ENCODE measurements around the gene DNAJC27.

Gene DNAJC27

DNA sequence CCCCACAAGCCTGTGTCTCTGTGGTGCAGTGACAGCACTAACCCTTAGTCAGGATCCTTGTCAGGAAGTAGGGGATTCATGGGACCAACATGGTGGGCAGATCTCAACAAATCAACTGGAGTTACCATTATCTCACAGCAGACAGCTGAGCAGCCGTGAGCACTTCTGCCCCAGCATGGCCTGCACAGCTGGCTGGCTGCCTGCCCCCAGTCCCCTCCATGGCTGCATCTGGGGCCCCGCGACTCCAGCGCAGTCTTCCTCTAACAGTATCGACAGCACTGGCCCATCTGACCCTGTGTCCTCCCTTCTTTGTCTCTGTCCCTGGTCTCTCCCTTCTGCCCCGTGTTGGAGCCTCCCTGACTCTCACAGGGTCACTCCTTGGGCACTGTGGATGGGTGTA, 47.0 kb downstream of the DNAJC27 start:
- no peak for DNase-seq

DNA sequence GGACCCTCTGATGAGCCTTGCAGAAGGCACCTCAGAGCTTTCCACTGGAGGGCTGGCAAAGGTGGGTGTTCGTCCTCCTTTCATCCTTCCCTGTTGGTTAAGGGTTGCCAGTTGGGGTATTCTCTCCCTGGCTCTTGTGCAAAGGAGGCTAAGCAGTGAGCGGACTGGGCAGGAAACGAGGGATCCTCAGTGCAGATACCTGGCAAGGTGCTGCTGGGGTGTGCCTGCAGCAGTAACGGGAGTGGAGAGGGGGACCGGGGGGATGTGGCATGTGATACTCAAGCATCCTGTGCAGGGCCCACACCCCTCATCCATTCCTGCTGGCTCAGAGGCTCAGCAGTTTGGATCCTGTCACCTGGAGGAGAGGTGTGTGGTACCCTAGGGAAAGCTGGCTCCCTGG, 47.5 kb downstream of the DNAJC27 start:
- no peak for DNase-seq

DNA sequence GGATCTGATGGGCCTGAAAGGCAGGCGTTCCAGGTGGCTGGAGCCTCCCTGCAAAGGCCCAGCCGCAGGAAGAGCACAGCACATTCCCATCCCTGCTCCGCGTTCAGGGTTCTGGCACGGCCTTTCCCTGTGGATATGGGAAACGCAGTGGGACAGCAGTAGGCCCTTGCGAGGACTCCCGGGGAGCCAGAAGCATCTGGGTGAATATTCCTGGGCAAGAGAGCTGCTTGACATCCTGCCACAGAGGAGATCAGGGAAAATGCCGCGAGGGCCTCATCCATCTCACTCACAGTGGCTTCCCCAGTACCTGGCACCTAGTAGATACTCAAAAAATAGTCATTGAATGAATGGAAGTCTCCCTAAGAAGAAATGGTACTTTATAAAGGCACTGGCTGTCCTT, 48.6 kb downstream of the DNAJC27 start:
- no peak for DNase-seq

DNA sequence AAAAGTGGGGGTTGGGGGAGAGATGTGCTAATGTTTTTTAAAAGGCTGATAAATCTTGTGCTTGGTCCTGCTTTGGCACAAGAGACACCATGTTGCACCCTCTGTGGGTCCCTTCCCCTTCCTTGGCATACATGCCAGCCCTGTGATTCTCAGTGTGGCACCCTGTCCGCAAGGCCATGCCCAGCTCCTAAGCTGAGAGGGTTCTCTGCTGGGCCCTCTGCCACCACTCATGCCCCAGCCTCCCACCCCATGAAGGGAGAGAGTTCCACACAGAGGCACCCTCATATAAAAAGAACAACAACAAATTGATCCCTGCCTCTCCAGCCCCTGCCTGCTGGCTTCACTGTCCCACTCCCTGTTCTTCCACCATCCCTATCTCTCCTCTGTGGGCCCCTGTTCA, 49.2 kb downstream of the DNAJC27 start:
- no peak for DNase-seq

DNA sequence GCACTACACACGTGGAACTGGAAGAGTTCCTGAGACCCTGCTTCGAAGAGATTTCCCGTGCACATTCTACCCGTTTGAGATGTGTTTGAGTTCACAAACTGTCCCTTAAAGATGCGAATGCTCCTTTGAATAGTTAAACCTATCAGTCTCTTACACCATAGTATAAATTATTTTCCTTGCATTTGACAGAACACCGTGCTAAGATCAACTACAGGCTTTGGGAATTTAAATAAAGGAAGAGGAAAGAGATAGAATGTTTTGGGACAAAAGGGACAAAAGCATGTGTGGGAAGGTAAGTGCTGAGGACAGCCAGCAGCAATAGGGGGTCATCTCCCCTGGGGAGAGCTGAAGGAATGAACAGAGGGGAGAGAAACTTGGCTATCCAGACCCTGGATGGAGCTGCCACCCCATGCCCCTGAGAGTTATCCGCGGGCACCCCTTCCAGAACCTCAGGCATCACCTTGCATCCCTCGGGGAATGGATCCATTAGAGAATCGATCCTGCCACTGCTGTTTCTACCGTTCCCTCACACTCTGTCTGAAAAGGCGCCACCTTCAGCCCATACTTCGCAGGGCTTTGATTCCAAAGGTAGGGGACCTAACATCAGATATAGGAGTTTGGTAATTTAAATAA, 50.8 kb downstream of the DNAJC27 start:
- DNase-seq = no peak

DNA sequence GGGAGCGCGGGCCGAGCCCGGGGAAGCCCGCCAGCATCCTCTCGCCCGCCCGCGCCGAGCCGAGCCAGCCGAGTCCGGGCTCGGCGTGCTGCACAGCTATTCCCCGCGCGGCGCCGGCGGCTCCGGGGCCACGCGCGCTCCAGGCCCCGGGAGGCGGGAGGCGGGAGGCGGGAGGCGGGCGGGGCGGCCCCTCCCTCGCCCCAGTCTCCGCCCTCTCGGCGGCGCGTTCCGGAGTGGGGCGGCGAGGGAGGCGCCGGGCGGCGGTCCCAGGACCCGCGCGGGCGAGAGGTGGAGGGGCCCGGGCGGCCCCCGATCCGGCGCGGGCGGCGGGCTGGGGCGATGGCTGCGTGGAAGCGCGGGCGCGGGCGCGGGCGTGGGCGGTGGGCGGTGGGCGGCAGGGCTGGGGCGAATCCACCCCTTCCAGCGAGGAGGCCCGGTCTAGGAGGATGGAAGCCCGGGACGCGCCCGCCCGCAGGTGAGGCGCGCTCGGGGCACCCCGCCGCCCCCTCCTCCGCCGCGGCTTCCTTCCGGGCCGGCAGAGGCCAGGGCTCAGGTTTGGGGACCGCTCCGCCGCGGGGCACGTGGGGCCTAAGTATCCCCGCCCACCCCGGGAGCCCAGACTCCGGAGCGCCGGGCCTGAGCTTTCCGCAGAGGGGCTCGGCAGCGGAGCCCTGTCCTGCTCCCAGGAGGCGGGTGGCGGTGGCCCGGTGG, 51.5 kb downstream of the DNAJC27 start, which contains the start of gene ADCY3:
ADCY3 (minus strand) TSS at position 140 of the 711 bp plus-strand sequence. CDS start 1,250 bp downstream, outside the sequence.
- peak; percentile 57 for DNase-seq

DNA sequence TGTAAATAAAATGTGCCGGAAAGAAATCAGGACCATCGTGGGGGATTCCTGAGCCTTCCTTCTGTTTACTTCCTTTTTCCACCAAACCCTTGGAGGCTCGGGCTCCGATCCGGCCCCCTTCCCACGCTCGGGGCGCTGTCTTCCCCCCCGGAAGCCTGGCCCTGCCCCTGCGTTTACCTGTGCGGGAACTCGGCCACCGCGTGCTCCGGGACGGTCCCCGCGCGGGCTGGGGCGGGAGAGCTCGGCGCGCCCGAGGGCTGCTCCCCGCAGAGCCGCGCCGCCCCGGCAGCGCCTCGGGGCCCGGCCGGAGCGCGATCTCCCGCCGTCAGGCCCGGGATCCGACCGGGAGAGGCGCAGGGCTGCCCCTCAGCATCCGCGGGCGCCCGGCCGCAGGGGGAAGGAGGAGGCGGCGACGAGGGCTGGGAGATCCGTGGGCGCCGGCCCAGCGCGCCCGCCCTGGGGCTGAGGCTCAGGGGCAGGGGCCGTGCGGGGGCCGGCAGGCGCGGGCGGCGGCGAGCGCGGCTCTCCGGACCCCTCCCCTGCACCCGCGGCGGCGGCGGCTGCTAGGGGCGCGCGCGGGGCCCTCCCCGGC, 52.2 kb downstream of the DNAJC27 start:
- DNase-seq = peak; percentile 26

DNA sequence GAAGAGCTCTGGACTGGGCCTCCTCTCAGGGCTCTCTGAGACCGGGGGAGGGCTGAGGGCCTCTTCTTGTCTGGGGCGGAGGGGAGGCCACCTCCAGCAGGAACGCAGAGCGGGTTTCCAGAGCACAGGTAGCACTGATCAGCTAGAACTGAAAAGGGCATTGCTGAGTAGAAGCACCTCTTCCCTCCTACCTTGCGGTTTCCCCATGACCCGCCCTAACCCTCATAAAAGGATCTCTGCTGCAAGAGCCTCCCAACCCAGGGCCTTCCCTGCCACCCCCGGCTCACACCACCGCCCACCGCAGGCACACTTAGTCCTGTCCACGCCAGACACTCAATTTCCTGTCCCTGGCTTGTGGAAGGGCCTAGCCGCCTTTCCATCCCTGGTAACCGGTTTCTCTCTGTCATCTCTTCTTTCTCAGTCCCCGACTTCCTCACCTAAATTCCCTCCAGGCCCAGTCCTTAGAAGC, 52.7 kb downstream of the DNAJC27 start:
- peak; percentile 14 for DNase-seq

DNA sequence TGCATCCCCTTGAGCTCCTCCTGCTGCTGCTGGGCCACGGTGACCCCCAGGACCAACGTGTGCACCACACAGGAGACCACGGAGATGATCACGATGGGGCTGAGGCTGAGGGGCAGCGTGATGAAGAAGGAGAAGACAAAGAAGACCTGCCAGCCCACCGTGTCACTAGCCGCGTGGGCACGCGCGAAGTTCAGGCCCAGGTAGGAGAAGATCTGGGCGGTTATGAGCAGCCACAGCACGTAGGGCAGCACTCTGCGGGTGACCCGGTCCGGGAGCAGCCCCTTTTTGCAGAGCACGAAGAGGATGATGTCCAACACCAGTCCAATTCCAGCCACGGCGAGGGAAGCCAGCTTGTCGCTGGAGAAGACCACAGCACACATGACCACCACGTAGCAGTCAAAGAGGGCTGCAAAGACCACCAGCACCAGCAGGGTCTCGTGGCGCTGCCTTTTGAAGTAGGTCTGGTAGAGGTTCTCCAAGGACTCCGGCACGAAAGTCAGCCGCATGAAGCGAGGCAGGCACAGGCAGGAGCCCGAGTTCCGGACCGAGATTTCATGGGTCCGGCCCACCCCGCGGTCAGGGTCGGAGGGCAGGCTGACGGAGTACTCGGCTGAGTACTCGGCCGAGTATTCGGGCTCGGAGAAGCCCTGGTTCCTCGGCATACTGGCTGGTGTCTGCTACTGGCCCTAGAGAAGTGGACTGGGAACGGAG, 53.3 kb downstream of the DNAJC27 start:
- no peak for DNase-seq

DNA sequence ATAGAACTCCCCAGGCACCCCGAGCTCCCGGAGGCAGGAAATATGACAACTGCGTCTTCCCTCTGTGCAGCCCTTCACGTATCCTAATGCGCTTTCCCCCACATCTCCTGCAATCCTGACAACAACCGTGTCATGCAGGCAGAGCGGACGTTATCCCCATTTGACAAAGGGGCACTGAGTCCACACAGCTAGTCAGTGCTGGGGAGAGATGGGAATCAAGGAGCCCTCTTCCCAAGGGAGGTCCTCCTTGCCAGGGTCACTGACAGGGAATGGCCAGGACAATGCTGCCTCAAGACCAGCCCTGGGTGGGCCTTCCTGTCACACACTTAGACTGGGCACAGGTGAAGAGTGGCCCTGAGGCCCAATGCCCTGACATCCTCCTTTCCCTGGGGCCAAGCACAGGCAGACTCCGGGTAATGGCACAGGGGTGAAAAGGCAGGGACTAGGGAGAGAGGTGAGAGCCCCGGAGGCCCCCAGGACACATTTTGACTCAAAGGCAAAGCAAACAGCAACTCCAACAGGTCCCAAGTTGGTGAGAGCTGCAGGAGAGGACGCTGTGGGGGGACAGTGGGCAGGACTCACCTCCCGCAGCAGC, 53.9 kb downstream of the DNAJC27 start:
- DNase-seq = no peak

DNA sequence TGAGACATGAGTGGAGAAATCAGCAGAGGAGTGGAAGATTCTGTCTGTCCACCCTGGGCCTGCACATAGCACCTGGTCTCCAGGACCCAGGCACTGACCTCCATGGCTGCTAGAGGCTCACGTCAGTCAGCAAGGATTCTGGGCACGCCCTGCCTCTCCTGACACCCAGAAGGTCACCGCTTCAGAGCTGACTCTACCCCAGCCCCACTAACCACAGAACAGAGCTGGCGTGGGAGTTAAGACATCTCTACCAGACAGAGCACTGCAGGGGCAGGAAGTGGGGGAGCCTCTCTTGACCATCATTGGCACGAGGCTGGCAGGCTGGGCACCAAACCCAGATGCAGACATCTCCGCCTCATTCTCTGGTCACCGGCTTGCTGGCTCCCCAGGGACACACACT, 54.7 kb downstream of the DNAJC27 start:
- DNase-seq = no peak

DNA sequence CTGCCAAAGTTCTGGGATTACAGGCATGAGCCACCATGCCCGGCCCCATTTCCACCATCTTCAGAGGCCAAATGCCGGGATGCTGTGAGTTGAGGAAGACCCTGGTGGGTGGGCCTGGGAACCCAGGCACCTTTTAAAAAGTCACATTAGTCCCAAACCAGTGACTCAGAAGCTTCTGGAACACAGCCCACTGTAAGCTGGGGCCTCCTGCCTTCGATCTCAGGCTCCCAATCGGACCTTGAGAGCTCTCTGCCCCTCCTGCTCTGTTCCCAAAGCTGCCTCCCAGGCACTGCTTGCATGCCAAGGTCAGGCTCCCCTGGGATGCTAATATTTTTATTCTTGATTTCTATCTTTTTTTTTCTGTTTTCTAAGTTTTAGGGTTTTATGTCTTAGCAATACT, 56.0 kb downstream of the DNAJC27 start:
- DNase-seq = peak; percentile 44

DNA sequence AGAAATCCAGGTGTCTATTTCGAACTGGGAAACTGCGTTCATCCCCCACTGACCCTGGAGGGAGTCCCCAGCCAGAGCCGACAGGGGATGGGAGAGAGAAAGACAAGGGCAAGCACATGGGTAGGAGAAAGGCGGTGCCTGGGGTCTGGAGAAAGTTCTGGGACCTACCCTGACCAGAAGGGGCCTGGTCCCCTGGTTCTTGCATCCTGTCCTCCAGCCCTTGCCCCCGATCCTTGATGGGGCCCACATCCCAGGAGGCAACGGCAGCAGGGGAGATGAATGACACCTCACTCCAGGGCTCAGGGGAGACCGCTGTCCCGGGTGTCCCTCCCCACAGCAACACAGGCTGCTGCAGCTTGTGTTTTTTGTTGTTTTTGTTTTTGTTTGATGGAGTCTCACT, 56.6 kb downstream of the DNAJC27 start:
- no peak for DNase-seq

DNA sequence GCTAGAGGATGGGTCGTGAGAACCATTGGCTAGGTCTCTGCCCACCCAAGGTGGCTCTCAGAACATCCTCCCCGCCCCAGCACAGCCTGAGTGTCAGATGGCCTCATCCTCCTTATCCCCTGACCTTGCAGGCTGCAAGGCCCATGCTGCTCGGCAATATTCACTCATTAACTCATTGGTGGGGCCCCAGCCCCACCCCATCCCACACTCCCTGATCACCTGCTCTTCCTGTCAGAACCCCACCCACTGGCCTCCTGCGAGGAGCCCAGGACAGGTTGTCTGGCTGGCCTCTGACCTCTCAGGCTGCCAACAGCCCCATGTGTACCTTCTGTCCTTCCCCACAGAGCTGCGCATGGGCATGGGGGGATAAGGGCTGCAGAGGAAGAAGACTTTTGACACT, 57.0 kb downstream of the DNAJC27 start:
- no peak for DNase-seq

DNA sequence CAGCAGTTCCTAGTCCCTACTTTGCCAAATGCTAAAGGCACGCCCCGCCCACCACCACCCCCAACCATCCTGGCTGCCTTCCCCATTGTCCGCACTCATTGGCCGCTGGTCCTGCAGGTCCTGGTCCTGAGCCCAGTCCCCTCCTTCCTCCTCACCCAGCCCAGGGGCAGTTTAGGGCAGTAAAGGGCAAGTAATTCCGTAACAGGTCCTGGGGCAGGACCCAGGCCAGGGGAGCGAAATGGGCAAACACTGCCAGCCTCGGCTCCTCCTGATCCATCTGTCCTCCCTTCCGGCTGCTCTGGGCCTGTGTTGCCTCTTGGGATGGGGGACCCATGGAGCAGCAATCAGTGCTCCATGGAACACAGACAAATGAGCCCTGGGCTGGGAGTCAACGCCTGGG, 57.8 kb downstream of the DNAJC27 start:
- no peak for DNase-seq

DNA sequence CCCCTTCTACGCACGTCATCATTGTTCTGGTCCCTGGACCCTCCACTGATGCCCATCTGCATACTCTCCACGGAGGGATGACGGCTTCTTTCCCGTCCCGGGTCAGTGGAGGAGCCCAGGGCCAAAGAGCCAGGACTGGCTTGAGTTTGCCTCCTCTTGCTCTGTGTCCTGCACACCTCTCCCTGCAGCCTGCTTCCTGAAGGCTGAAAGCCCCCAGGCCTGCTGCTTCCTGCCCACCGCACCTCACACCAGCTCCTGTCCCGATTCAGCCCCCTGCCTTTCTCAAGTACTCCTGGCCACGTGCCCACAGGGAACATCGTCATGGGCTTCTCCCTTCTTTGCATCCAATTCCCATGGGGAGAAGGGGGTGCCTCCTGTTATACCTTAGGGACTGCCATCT, 58.8 kb downstream of the DNAJC27 start:
- DNase-seq = no peak

DNA sequence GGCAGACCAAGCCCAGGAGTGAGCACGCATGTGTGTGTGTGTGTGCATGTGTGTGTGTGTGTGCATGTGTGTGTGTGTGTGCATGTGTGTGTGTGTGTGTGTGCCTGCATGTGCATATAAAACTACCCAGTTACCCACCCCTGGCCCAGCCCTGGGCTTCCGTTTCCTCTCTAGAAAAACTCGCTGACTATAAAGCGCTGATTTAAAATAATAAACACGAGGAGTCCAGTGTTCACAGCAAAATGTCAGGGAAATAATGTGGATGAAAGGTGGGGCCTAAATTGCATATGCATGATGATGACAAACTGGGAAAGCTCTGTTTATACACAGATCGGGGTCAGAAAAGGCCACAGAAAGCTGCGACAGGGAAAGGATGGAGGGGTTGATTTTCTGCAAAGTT, 59.2 kb downstream of the DNAJC27 start:
- DNase-seq = no peak

DNA sequence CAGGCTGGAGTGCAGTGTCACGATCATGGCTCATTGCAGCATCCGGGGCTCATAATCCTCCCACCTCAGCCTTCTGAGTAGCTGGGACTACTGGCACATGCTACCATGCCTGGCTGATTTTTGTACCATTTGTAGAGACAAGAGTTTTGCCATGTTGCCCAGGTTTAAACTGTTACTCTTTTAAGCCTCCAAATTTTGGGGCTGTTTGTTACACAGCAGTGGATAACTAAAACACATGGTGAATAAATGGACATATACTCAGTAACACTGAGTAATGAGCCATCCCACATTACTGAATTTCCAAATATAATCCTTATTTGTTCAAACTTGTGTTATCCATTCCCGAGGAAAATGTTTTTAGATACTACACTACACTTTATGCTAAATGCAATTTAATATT, 61.5 kb downstream of the DNAJC27 start:
- DNase-seq = no peak

DNA sequence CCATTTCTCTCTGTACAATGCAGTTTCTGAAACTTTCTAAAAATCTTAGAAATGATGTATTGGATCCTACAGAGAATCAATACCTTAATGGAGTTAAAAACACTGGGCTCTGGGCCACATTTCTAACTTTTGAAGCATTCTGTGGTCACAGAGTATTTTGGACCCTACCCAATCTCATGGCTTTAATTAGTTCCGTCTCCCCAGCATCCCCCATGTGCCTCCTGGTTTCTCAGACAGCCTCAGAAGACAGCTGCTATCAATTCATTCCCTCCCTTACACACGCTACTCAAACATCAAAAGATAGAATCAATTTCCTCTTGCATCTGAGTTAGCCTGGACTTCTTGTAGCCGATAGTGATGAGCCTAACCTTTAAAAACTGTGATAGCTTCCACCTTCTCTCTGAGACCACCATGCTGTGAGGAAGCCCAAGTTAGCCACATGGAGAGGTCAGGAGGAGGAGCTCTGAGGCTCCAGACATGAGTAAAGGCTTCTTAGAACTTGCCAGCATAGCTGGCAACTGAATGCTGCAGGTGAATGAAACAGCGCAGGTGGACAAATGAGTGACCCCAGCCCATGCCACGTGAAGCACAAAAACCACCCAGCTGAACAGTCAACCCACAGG, 62.1 kb downstream of the DNAJC27 start:
- DNase-seq = peak; percentile 89

DNA sequence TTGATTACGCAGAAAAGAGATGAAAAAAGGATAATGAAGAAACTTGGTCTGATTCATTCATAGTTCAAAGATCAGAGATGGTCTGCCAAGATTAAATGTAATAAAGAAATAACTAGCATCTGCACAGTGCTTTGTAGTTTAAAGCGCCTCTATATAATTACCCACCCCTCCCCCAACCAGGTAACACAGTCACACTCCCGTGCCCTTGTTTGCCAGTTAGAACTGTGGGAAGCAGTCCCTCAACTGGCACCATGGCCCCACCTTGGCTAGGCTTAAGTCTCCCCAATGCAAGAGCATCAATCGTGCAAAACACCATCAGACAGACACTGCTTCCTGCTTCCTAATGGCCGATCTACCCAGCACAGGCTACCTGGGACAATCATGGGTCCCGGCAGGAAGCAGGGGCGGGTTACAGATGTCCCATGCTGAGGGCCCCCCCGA, 63.3 kb downstream of the DNAJC27 start:
- DNase-seq = no peak

DNA sequence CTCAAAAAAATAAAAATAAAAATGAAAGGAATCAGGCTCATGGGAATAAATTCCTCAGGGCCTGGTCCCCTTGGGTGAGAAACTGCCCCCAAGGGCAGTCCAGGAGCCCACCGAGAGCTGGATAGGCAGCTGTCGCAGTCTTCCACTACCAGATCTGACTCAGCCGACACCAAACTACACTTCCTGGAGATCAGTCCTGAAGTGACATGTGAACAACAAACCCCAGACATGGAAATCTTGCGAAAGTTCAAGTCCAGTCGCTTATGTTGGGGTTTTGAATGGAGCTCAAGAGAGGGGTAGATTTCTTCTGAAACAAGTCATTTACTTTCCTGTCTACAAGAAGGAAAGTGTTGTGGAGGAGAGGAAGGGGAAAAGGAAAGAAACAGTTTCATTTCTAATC, 64.6 kb downstream of the DNAJC27 start:
- DNase-seq = peak; percentile 57

DNA sequence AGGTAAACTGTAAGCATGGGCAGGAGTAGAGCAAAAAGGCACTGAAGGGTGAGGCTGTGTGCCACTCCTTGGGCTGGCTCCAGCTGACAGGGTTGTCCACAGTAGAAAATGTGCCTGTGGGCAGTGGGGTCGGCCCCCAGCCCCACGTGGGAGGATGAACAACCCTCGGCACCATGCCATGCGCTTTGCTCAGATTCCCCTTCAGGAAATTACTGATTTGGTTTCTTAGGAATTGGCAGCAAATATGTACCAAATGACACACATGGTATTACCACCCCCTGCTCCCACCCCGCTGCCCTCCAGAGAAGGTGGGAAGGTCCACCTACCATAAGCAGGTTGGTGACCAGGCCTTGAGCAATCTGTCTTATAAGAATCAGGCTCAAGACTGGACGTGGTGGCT, 65.3 kb downstream of the DNAJC27 start:
- no peak for DNase-seq
